Sigmoid colon (tissue), 4 donors: ENCODE results near the gene GABRB1.

Experiments used
- POLR2A ChIP-seq, 2 donors: fragments of 450-650 bp; IDR thresholded peaks; one replicate each; pipeline ENCODE4 v1.6.1; 2016; ENCODE audit warnings: antibody characterized with exemption in 2 of 2, mild to moderate bottlenecking in 2 of 2, moderate library complexity in 2 of 2
- POLR2AphosphoS5 ChIP-seq, 4 donors: sonication (generic); formaldehyde crosslinking; IDR thresholded peaks; one replicate each; pipeline ENCODE4 v1.6.1; 2017; ENCODE audit warnings: antibody characterized with exemption in 4 of 4
- TF ChIP-seq, protein P1 (sequence below), 4 experiments: fragments of 450-650 bp in 3 of 4; fragments of 200-600 bp in 1 of 4; IDR thresholded peaks; one replicate each; pipeline ENCODE4 v1.5.1; 2016 to 2019; ENCODE audit warnings: antibody characterized with exemption in 4 of 4, mild to moderate bottlenecking in 3 of 4, moderate library complexity in 2 of 4

GRCh38 chr4:47468706-47469365, 437.5 kb downstream of the GABRB1 start:
- TF ChIP-seq, protein P1, sequence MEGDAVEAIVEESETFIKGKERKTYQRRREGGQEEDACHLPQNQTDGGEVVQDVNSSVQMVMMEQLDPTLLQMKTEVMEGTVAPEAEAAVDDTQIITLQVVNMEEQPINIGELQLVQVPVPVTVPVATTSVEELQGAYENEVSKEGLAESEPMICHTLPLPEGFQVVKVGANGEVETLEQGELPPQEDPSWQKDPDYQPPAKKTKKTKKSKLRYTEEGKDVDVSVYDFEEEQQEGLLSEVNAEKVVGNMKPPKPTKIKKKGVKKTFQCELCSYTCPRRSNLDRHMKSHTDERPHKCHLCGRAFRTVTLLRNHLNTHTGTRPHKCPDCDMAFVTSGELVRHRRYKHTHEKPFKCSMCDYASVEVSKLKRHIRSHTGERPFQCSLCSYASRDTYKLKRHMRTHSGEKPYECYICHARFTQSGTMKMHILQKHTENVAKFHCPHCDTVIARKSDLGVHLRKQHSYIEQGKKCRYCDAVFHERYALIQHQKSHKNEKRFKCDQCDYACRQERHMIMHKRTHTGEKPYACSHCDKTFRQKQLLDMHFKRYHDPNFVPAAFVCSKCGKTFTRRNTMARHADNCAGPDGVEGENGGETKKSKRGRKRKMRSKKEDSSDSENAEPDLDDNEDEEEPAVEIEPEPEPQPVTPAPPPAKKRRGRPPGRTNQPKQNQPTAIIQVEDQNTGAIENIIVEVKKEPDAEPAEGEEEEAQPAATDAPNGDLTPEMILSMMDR (IDR thresholded peaks at IDR 0.05) = no peak
- TF ChIP-seq POLR2A (IDR thresholded peaks at IDR 0.05) = no peak
- TF ChIP-seq POLR2AphosphoS5 (IDR thresholded peaks at IDR 0.05) = no peak
